ENCODE data around the gene HTR2C. TPM values are rescaled to one million over a fixed set of nuclear protein-coding genes. Genes with fewer than 3 reads are reported as not detected.

Gene HTR2C
- total and polyA plus RNA-seq, 4 donors = not detected

GRCh38 chrX:114842181-114842580 lies 258.3 kb downstream of the HTR2C start:
- 27% methylated on average over 1 of the region's 1 CpG for WGBS
- TF ChIP-seq HNF4A (conservative IDR thresholded peaks at IDR 0.05) = no peak
- TF ChIP-seq FOXA1 (IDR thresholded peaks at IDR 0.05) = no peak
- TF ChIP-seq CTCF (IDR thresholded peaks at IDR 0.05; ENCODE audit: low read depth, low read length, missing input control) = no peak
- TF ChIP-seq ATF3 (IDR thresholded peaks at IDR 0.05) = no peak
- TF ChIP-seq FOXA2 (IDR thresholded peaks at IDR 0.05) = no peak
- TF ChIP-seq SP1 (IDR thresholded peaks at IDR 0.05) = no peak
- no peak for TF ChIP-seq GABPA (IDR thresholded peaks at IDR 0.05 in 1 of 2, conservative IDR thresholded peaks at IDR 0.05 in 1 of 2)
- TF ChIP-seq HNF4G (IDR thresholded peaks at IDR 0.05) = no peak
- no peak for TF ChIP-seq REST (IDR thresholded peaks at IDR 0.05)
- no peak for TF ChIP-seq ZBTB33 (IDR thresholded peaks at IDR 0.05)
- TF ChIP-seq RXRA (IDR thresholded peaks at IDR 0.05) = no peak
- H3K4me3 ChIP-seq (ENCODE audit: low read depth in 1 of 3, low read length in 3 of 3) = no peak overlapping the region
- DNase-seq (ENCODE audit: low spot score) = no peak
- no peak overlapping the region for H3K9ac ChIP-seq (ENCODE audit: low read depth in 1 of 2, low read length in 2 of 2)
- H3K4me1 ChIP-seq (ENCODE audit: control insufficient read depth in 4 of 4, insufficient read depth in 4 of 4, low read length in 3 of 4) = no peaks in the 10 kb centered on the region
- no peaks in the 10 kb centered on the region for H3K9me3 ChIP-seq (ENCODE audit: control insufficient read depth in 4 of 4, low read length in 3 of 4)
- H3K36me3 ChIP-seq (ENCODE audit: control insufficient read depth in 4 of 4, insufficient read depth in 3 of 4, low read depth in 1 of 4, low read length in 3 of 4) = no peaks in the 10 kb centered on the region
- peaks cover 0 to 5% (median 0%) of the 10 kb centered on the region in 4 donors for H3K27me3 ChIP-seq (ENCODE audit: control insufficient read depth in 4 of 4, insufficient read depth in 4 of 4, low read length in 3 of 4)
- no peak overlapping the region for H3K27ac ChIP-seq (ENCODE audit: low read depth in 1 of 2, low read length in 2 of 2)

GRCh38 chrX:114889481-114889880 lies 305.6 kb downstream of the HTR2C start:
- H3K36me3 ChIP-seq (ENCODE audit: control insufficient read depth in 4 of 4, insufficient read depth in 3 of 4, low read depth in 1 of 4, low read length in 3 of 4) = no peaks in the 10 kb centered on the region
- WGBS = 78% methylated on average over 1 of the region's 1 CpG
- no peak overlapping the region for H3K9ac ChIP-seq (ENCODE audit: low read depth in 1 of 2, low read length in 2 of 2)
- no peaks in the 10 kb centered on the region for H3K4me1 ChIP-seq (ENCODE audit: control insufficient read depth in 4 of 4, insufficient read depth in 4 of 4, low read length in 3 of 4)
- TF ChIP-seq YY1 (IDR thresholded peaks at IDR 0.05) (no peak), RAD21 (IDR thresholded peaks at IDR 0.05) (no peak), NR2F2 (IDR thresholded peaks at IDR 0.05) (no peak), ZBTB33 (IDR thresholded peaks at IDR 0.05) (no peak), CTCF (IDR thresholded peaks at IDR 0.05; ENCODE audit: low read depth, low read length, missing input control) (no peak), ATF3 (IDR thresholded peaks at IDR 0.05) (no peak), HNF4A (conservative IDR thresholded peaks at IDR 0.05) (no peak)
- H3K9me3 ChIP-seq (ENCODE audit: control insufficient read depth in 4 of 4, low read length in 3 of 4) = peaks cover 0 to 6% (median 2%) of the 10 kb centered on the region in 4 donors
- no peaks in the 10 kb centered on the region for H3K27me3 ChIP-seq (ENCODE audit: control insufficient read depth in 4 of 4, insufficient read depth in 4 of 4, low read length in 3 of 4)
- DNase-seq (ENCODE audit: low spot score) = no peak
- no peak overlapping the region for H3K4me3 ChIP-seq (ENCODE audit: low read depth in 1 of 3, low read length in 3 of 3)
- H3K27ac ChIP-seq (ENCODE audit: low read depth in 1 of 2, low read length in 2 of 2) = no peak overlapping the region

All from liver (tissue), 9 donors.